Measurements from ENCODE around the gene DENND11.

DENND11 gene

DNA sequence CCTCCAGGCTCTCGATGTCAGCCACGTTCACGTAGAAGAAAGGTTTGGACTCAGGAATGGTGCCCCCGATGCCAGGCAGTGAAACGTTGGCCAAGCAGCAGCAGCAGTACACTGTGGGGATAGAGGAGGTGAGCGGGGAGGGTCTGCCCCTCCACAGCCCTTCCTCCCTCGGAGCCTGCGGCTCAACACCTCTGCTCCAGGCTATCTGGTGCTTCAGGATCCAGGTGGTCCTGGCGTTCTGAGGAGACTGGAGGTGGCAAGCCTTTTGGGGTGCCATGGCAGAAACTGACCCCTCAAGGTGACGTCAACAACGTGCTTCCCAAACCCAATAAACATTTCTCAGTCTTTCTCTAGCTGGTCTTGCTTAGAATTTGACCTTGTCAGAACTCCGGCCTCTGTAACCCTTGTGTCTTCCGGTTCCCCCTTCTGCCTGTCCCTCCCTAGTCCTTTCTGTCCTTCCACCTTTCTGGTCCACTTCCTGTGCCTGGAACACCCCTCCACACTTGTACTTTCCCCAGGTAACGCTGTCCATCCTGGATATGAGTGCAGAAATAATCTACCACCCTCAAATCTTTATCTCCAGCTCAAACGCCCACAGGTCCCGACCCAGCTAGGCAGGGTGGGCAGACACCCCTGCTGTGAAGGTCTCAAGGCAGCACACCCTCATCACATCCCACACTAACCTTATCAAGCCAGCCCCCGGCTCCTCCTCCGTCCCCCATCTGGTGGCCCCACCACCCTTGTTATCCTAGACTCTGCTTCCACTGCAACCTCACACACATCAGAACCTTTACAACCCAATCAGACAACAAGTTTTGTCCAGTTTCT lies 36.5 kb downstream of the DENND11 start:
- no peaks in the 10 kb centered on the region for H3K36me3 ChIP-seq (ENCODE audit: low read length)
- H3K27ac ChIP-seq (ENCODE audit: low read depth, low read length): no peak overlapping the region
- H3K9me2 ChIP-seq (replicated peaks; ENCODE audit: insufficient read depth, low read length): no peaks in the 10 kb centered on the region
- H4K20me1 ChIP-seq (ENCODE audit: low read depth, low read length): no peaks in the 10 kb centered on the region
- no peak overlapping the region for H3K4me2 ChIP-seq (ENCODE audit: low read depth, low read length, poor library complexity, severe bottlenecking)
- TF ChIP-seq, protein P1, sequence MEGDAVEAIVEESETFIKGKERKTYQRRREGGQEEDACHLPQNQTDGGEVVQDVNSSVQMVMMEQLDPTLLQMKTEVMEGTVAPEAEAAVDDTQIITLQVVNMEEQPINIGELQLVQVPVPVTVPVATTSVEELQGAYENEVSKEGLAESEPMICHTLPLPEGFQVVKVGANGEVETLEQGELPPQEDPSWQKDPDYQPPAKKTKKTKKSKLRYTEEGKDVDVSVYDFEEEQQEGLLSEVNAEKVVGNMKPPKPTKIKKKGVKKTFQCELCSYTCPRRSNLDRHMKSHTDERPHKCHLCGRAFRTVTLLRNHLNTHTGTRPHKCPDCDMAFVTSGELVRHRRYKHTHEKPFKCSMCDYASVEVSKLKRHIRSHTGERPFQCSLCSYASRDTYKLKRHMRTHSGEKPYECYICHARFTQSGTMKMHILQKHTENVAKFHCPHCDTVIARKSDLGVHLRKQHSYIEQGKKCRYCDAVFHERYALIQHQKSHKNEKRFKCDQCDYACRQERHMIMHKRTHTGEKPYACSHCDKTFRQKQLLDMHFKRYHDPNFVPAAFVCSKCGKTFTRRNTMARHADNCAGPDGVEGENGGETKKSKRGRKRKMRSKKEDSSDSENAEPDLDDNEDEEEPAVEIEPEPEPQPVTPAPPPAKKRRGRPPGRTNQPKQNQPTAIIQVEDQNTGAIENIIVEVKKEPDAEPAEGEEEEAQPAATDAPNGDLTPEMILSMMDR (IDR thresholded peaks at IDR 0.05; ENCODE audit: insufficient read depth, low read length, poor library complexity, severe bottlenecking): no peak
- no peak for TF ChIP-seq EZH2phosphoT487 (conservative IDR thresholded peaks at IDR 0.05; ENCODE audit: low read length)
- H3K79me2 ChIP-seq (ENCODE audit: insufficient read depth, low read length): no peaks in the 10 kb centered on the region
- H3K4me3 ChIP-seq (ENCODE audit: insufficient read depth, low read length, poor library complexity, severe bottlenecking): no peak overlapping the region
- H2AFZ ChIP-seq (ENCODE audit: low read depth, low read length, severe bottlenecking): no peak overlapping the region
- H3F3A ChIP-seq (ENCODE audit: insufficient read depth): no peaks in the 10 kb centered on the region
- H3K9ac ChIP-seq (ENCODE audit: low read length): no peak overlapping the region
- no peaks in the 10 kb centered on the region for H3K27me3 ChIP-seq (ENCODE audit: low read length)
- H3K9me3 ChIP-seq (ENCODE audit: insufficient read depth, low read length): no peaks in the 10 kb centered on the region

DNA sequence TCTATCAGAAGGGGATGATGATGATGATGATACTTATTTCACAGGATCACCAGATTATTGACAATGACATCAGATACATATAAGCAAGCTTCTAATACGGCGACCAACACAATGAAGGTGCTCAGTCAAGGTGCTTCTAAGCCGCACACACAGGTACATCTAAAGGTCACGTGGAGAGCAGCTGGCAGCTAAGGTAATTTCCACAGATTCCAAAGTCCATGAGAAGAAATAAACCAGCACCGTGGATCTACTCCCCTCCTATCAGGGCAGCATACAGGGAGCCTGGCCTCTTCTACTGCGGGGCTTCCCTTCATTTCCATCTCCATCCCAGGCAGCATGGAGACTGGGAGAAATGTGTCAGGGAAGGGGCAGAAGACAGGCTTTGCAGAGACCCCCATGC lies 37.5 kb downstream of the DENND11 start:
- H3K79me2 ChIP-seq (ENCODE audit: insufficient read depth, low read length): no peaks in the 10 kb centered on the region
- no peaks in the 10 kb centered on the region for H3K9me2 ChIP-seq (replicated peaks; ENCODE audit: insufficient read depth, low read length)
- H3K9ac ChIP-seq (ENCODE audit: low read length): no peak overlapping the region
- no peak overlapping the region for H2AFZ ChIP-seq (ENCODE audit: low read depth, low read length, severe bottlenecking)
- H3F3A ChIP-seq (ENCODE audit: insufficient read depth): no peaks in the 10 kb centered on the region
- TF ChIP-seq, protein P1 (IDR thresholded peaks at IDR 0.05; ENCODE audit: insufficient read depth, low read length, poor library complexity, severe bottlenecking): no peak
- no peak for TF ChIP-seq EZH2phosphoT487 (conservative IDR thresholded peaks at IDR 0.05; ENCODE audit: low read length)
- H3K27ac ChIP-seq (ENCODE audit: low read depth, low read length): no peak overlapping the region
- no peaks in the 10 kb centered on the region for H4K20me1 ChIP-seq (ENCODE audit: low read depth, low read length)
- no peaks in the 10 kb centered on the region for H3K9me3 ChIP-seq (ENCODE audit: insufficient read depth, low read length)
- H3K4me2 ChIP-seq (ENCODE audit: low read depth, low read length, poor library complexity, severe bottlenecking): no peak overlapping the region
- H3K4me3 ChIP-seq (ENCODE audit: insufficient read depth, low read length, poor library complexity, severe bottlenecking): no peak overlapping the region
- H3K36me3 ChIP-seq (ENCODE audit: low read length): no peaks in the 10 kb centered on the region
- no peaks in the 10 kb centered on the region for H3K27me3 ChIP-seq (ENCODE audit: low read length)

GRCh38 chr7:141663081-141663849 lies 38.7 kb downstream of the DENND11 start:
- no peak for TF ChIP-seq EZH2phosphoT487 (conservative IDR thresholded peaks at IDR 0.05; ENCODE audit: low read length)
- TF ChIP-seq, protein P1 (IDR thresholded peaks at IDR 0.05; ENCODE audit: insufficient read depth, low read length, poor library complexity, severe bottlenecking): no peak
- no peak overlapping the region for H3K27ac ChIP-seq (ENCODE audit: low read depth, low read length)
- H4K20me1 ChIP-seq (ENCODE audit: low read depth, low read length): no peaks in the 10 kb centered on the region
- H3K9me2 ChIP-seq (replicated peaks; ENCODE audit: insufficient read depth, low read length): no peaks in the 10 kb centered on the region
- no peak overlapping the region for H2AFZ ChIP-seq (ENCODE audit: low read depth, low read length, severe bottlenecking)
- no peaks in the 10 kb centered on the region for H3F3A ChIP-seq (ENCODE audit: insufficient read depth)
- no peak overlapping the region for H3K9ac ChIP-seq (ENCODE audit: low read length)
- no peaks in the 10 kb centered on the region for H3K9me3 ChIP-seq (ENCODE audit: insufficient read depth, low read length)
- H3K27me3 ChIP-seq (ENCODE audit: low read length): no peaks in the 10 kb centered on the region
- H3K4me3 ChIP-seq (ENCODE audit: insufficient read depth, low read length, poor library complexity, severe bottlenecking): no peak overlapping the region
- no peak overlapping the region for H3K4me2 ChIP-seq (ENCODE audit: low read depth, low read length, poor library complexity, severe bottlenecking)
- H3K79me2 ChIP-seq (ENCODE audit: insufficient read depth, low read length): no peaks in the 10 kb centered on the region
- H3K36me3 ChIP-seq (ENCODE audit: low read length): no peaks in the 10 kb centered on the region

All from SU-DHL-6 (cell line).